HEK293 (cell line): ENCODE measurements around the gene HESX1.

Source experiments
- EGR2 ChIP-seq: fragments of 450-650 bp; formaldehyde crosslinking; IDR thresholded peaks from 2 replicates; pipeline ENCODE4 v1.5.1; 2016; ENCODE audit warnings: low read depth, missing biosample characterization, missing genetic modification characterization
- GFI1B ChIP-seq: fragments of 450-650 bp; formaldehyde crosslinking; IDR thresholded peaks from 2 replicates; pipeline ENCODE4 v1.5.1; 2016; ENCODE audit warnings: missing biosample characterization, missing genetic modification characterization
- GLI4 ChIP-seq: fragments of 450-650 bp; formaldehyde crosslinking; IDR thresholded peaks from 2 replicates; pipeline ENCODE4 v1.5.1; 2016; ENCODE audit warnings: missing biosample characterization, missing genetic modification characterization
- HOXA7 ChIP-seq: sonication (generic); formaldehyde crosslinking; IDR thresholded peaks from 2 replicates; pipeline ENCODE4 v1.8.1; 2022; ENCODE audit warnings: missing genetic modification reagents, borderline replicate concordance
- KLF7 ChIP-seq: fragments of 450-650 bp; formaldehyde crosslinking; IDR thresholded peaks from 2 replicates; pipeline ENCODE4 v1.5.1; 2016; ENCODE audit warnings: missing biosample characterization, missing genetic modification characterization, borderline replicate concordance
- RBAK ChIP-seq: fragments of 450-650 bp; formaldehyde crosslinking; IDR thresholded peaks from 2 replicates; pipeline ENCODE4 v1.5.1; 2016; ENCODE audit warnings: missing biosample characterization, missing genetic modification characterization
- TCF7L2 ChIP-seq: IDR thresholded peaks from 2 replicates; pipeline ENCODE4 v1.6.1; 2011; ENCODE audit warnings: low read depth, mild to moderate bottlenecking, inconsistent platforms, low read length, moderate library complexity, borderline replicate concordance
- TRIM28 ChIP-seq: IDR thresholded peaks from 2 replicates; pipeline ENCODE4 v1.6.1; 2011; ENCODE audit warnings: low read length, control low read depth, borderline replicate concordance
- YY2 ChIP-seq: fragments of 450-650 bp; formaldehyde crosslinking; IDR thresholded peaks from 2 replicates; pipeline ENCODE4 v1.5.1; 2016; ENCODE audit warnings: missing biosample characterization, missing genetic modification characterization
- ZBTB1 ChIP-seq: fragments of 450-650 bp; formaldehyde crosslinking; IDR thresholded peaks from 2 replicates; pipeline ENCODE4 v1.5.1; 2016; ENCODE audit warnings: missing biosample characterization, missing genetic modification characterization
- ZBTB49 ChIP-seq: fragments of 450-650 bp; formaldehyde crosslinking; IDR thresholded peaks from 2 replicates; pipeline ENCODE4 v1.5.1; 2016; ENCODE audit warnings: missing biosample characterization, missing genetic modification characterization, low read depth
- ZBTB6 ChIP-seq: fragments of 450-650 bp; formaldehyde crosslinking; IDR thresholded peaks from 2 replicates; pipeline ENCODE4 v1.5.1; 2017; ENCODE audit warnings: missing biosample characterization, missing genetic modification characterization
- ZIC2 ChIP-seq: fragments of 450-650 bp; formaldehyde crosslinking; IDR thresholded peaks from 2 replicates; pipeline ENCODE4 v1.5.1; 2016; ENCODE audit warnings: missing biosample characterization, missing genetic modification characterization
- ZNF112 ChIP-seq: fragments of 450-650 bp; formaldehyde crosslinking; IDR thresholded peaks from 2 replicates; pipeline ENCODE4 v1.5.0; 2017; ENCODE audit warnings: missing biosample characterization, missing genetic modification characterization
- ZNF133 ChIP-seq: fragments of 450-650 bp; formaldehyde crosslinking; IDR thresholded peaks from 2 replicates; pipeline ENCODE4 v1.5.1; 2016; ENCODE audit warnings: missing biosample characterization, missing genetic modification characterization
- ZNF138 ChIP-seq: fragments of 450-650 bp; formaldehyde crosslinking; IDR thresholded peaks from 2 replicates; pipeline ENCODE4 v1.5.1; 2016; ENCODE audit warnings: missing biosample characterization, missing genetic modification characterization, borderline replicate concordance
- ZNF140 ChIP-seq: fragments of 450-650 bp; formaldehyde crosslinking; IDR thresholded peaks from 2 replicates; pipeline ENCODE4 v1.5.1; 2016; ENCODE audit warnings: missing biosample characterization, missing genetic modification characterization
- ZNF175 ChIP-seq: fragments of 450-650 bp; formaldehyde crosslinking; IDR thresholded peaks from 2 replicates; pipeline ENCODE4 v1.5.1; 2016; ENCODE audit warnings: missing biosample characterization, missing genetic modification characterization
- ZNF23 ChIP-seq: fragments of 450-650 bp; formaldehyde crosslinking; IDR thresholded peaks from 2 replicates; pipeline ENCODE4 v1.5.1; 2016; ENCODE audit warnings: missing biosample characterization, missing genetic modification characterization, borderline replicate concordance
- ZNF302 ChIP-seq: fragments of 450-650 bp; formaldehyde crosslinking; IDR thresholded peaks from 2 replicates; pipeline ENCODE4 v1.5.1; 2016; ENCODE audit warnings: missing biosample characterization, missing genetic modification characterization, low read depth
- ZNF350 ChIP-seq: fragments of 450-650 bp; formaldehyde crosslinking; IDR thresholded peaks from 2 replicates; pipeline ENCODE4 v1.5.0; 2017; ENCODE audit warnings: missing biosample characterization, mild to moderate bottlenecking, missing genetic modification characterization
- ZNF354C ChIP-seq: fragments of 450-650 bp; formaldehyde crosslinking; IDR thresholded peaks from 2 replicates; pipeline ENCODE4 v1.5.1; 2016; ENCODE audit warnings: missing biosample characterization, missing genetic modification characterization, low read depth, borderline replicate concordance
- ZNF366 ChIP-seq: fragments of 450-650 bp; formaldehyde crosslinking; conservative IDR thresholded peaks from 2 replicates; pipeline ENCODE4 v1.5.1; 2016; ENCODE audit warnings: missing biosample characterization, missing genetic modification characterization
- ZNF521 ChIP-seq: fragments of 450-650 bp; formaldehyde crosslinking; IDR thresholded peaks from 2 replicates; pipeline ENCODE4 v1.5.1; 2017; ENCODE audit warnings: missing biosample characterization, mild to moderate bottlenecking, missing genetic modification characterization
- ZNF544 ChIP-seq: fragments of 450-650 bp; formaldehyde crosslinking; IDR thresholded peaks from 2 replicates; pipeline ENCODE4 v1.5.0; 2017; ENCODE audit warnings: missing biosample characterization, missing genetic modification characterization
- ZNF548 ChIP-seq: fragments of 450-650 bp; formaldehyde crosslinking; IDR thresholded peaks from 2 replicates; pipeline ENCODE4 v1.5.1; 2016; ENCODE audit warnings: missing biosample characterization, missing genetic modification characterization
- ZNF558 ChIP-seq: fragments of 450-650 bp; formaldehyde crosslinking; IDR thresholded peaks from 2 replicates; pipeline ENCODE4 v1.5.1; 2016; ENCODE audit warnings: missing biosample characterization, missing genetic modification characterization
- ZNF571 ChIP-seq: fragments of 450-650 bp; formaldehyde crosslinking; IDR thresholded peaks from 2 replicates; pipeline ENCODE4 v1.5.0; 2017; ENCODE audit warnings: missing biosample characterization, missing genetic modification characterization
- ZNF596 ChIP-seq: fragments of 450-650 bp; IDR thresholded peaks from 2 replicates; pipeline ENCODE4 v1.5.0; 2018; ENCODE audit warnings: missing biosample characterization, mild to moderate bottlenecking, missing genetic modification characterization, moderate library complexity
- ZNF621 ChIP-seq: fragments of 450-650 bp; formaldehyde crosslinking; IDR thresholded peaks from 2 replicates; pipeline ENCODE4 v1.5.1; 2017; ENCODE audit warnings: missing biosample characterization, missing genetic modification characterization
- ZNF623 ChIP-seq: fragments of 450-650 bp; formaldehyde crosslinking; IDR thresholded peaks from 2 replicates; pipeline ENCODE4 v1.5.1; 2016; ENCODE audit warnings: missing biosample characterization, missing genetic modification characterization
- ZSCAN30 ChIP-seq: fragments of 450-650 bp; IDR thresholded peaks from 2 replicates; pipeline ENCODE4 v1.5.1; 2018; ENCODE audit warnings: missing biosample characterization, mild to moderate bottlenecking, missing genetic modification characterization, moderate library complexity
- TF ChIP-seq, protein P1 (sequence below): fragments of 450-650 bp; formaldehyde crosslinking; IDR thresholded peaks from 2 replicates; pipeline ENCODE4 v1.5.1; 2016; ENCODE audit warnings: missing biosample characterization, missing genetic modification characterization
- TF ChIP-seq, protein P2 (sequence below): fragments of 450-650 bp; formaldehyde crosslinking; optimal IDR thresholded peaks from 2 replicates; pipeline ENCODE3; 2016; ENCODE audit warnings: missing biosample characterization, mild to moderate bottlenecking, missing genetic modification characterization

The HESX1 gene

GRCh38 chr3:57227930-57228751 is 28.4 kb upstream of the HESX1 start (continued):
- TF ChIP-seq TRIM28 (no peak), ZBTB1 (tag by site-specific recombination) (no peak), YY2 (tag by site-specific recombination) (no peak), GLI4 (tag by site-specific recombination) (no peak), ZNF558 (tag by site-specific recombination) (no peak), ZNF133 (tag by site-specific recombination) (no peak), ZNF571 (tag by site-specific recombination) (no peak), KLF7 (tag by site-specific recombination) (no peak), ZNF623 (no peak), ZNF621 (no peak), ZNF521 (tag by site-specific recombination) (no peak), ZNF350 (tag by site-specific recombination) (no peak), ZBTB6 (no peak), EGR2 (tag by site-specific recombination) (0 out of 2 replicates have a peak, but pooled peaks have one; percentile 2), TCF7L2 (no peak), ZNF23 (tag by site-specific recombination) (no peak), ZNF544 (tag by site-specific recombination) (no peak), ZNF596 (tag by site-specific recombination) (peak; percentile 38; the same call in 1 of the 2 replicates), ZBTB49 (tag by site-specific recombination) (no peak), GFI1B (tag by site-specific recombination) (no peak), ZSCAN30 (no peak; the same call in 1 of the 2 replicates), ZNF112 (no peak), ZNF140 (tag by site-specific recombination) (no peak), ZNF354C (no peak), RBAK (tag by site-specific recombination) (no peak), ZNF548 (tag by site-specific recombination) (no peak), ZNF366 (tag by site-specific recombination) (no peak), HOXA7 (CRISPR knock-in tag) (no peak), ZNF138 (tag by site-specific recombination) (no peak), ZNF302 (tag by site-specific recombination) (no peak), ZIC2 (peak; percentile 33; the same call in 1 of the 2 replicates), ZNF175 (tag by site-specific recombination) (no peak)
- TF ChIP-seq, protein P1, sequence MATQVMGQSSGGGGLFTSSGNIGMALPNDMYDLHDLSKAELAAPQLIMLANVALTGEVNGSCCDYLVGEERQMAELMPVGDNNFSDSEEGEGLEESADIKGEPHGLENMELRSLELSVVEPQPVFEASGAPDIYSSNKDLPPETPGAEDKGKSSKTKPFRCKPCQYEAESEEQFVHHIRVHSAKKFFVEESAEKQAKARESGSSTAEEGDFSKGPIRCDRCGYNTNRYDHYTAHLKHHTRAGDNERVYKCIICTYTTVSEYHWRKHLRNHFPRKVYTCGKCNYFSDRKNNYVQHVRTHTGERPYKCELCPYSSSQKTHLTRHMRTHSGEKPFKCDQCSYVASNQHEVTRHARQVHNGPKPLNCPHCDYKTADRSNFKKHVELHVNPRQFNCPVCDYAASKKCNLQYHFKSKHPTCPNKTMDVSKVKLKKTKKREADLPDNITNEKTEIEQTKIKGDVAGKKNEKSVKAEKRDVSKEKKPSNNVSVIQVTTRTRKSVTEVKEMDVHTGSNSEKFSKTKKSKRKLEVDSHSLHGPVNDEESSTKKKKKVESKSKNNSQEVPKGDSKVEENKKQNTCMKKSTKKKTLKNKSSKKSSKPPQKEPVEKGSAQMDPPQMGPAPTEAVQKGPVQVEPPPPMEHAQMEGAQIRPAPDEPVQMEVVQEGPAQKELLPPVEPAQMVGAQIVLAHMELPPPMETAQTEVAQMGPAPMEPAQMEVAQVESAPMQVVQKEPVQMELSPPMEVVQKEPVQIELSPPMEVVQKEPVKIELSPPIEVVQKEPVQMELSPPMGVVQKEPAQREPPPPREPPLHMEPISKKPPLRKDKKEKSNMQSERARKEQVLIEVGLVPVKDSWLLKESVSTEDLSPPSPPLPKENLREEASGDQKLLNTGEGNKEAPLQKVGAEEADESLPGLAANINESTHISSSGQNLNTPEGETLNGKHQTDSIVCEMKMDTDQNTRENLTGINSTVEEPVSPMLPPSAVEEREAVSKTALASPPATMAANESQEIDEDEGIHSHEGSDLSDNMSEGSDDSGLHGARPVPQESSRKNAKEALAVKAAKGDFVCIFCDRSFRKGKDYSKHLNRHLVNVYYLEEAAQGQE (tag by site-specific recombination): no peak
- TF ChIP-seq, protein P2, sequence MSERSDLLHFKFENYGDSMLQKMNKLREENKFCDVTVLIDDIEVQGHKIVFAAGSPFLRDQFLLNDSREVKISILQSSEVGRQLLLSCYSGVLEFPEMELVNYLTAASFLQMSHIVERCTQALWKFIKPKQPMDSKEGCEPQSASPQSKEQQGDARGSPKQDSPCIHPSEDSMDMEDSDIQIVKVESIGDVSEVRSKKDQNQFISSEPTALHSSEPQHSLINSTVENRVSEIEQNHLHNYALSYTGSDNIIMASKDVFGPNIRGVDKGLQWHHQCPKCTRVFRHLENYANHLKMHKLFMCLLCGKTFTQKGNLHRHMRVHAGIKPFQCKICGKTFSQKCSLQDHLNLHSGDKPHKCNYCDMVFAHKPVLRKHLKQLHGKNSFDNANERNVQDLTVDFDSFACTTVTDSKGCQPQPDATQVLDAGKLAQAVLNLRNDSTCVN (tag by site-specific recombination): peak; percentile 62
